GM18519 (cell line): Measurements from ENCODE around the gene PGAM2.

Source experiments
- ATAC-seq: cut with Tn5 transposase; IDR thresholded peaks from one replicate; pipeline ENCODE4 v1.9.1; 2021; ENCODE audit warnings: mild to moderate bottlenecking, moderate library complexity; ENCODE audit not compliant: unreplicated experiment, low FRiP score

The PGAM2 gene

GRCh38 chr7:44067064-44067951 is 1.9 kb upstream of the PGAM2 start:
- no peak for ATAC-seq

GRCh38 chr7:44066494-44067063 is 1.2 kb upstream of the PGAM2 start:
- ATAC-seq: no peak

GRCh38 chr7:44066111-44066460 is 719 bp upstream of the PGAM2 start:
- no peak for ATAC-seq

GRCh38 chr7:44064791-44065430 is 456 bp downstream of the PGAM2 start:
- no peak for ATAC-seq

GRCh38 chr7:44063894-44064651 is 1.3 kb downstream of the PGAM2 start:
- ATAC-seq: no peak

GRCh38 chr7:44063547-44063893 is 1.8 kb downstream of the PGAM2 start:
- ATAC-seq: no peak

- ATAC-seq: no peak
These were observed 2.5 kb downstream of the PGAM2 start for GRCh38 chr7:44062903-44063295.

- no peak for ATAC-seq
These were observed 3.0 kb downstream of the PGAM2 start for GRCh38 chr7:44062180-44062902.

GRCh38 chr7:44061645-44062179 is 3.7 kb downstream of the PGAM2 start:
- ATAC-seq: no peak

- ATAC-seq: no peak
These were observed 4.3 kb downstream of the PGAM2 start for GRCh38 chr7:44060948-44061644.

- no peak for ATAC-seq
These were observed 5.0 kb downstream of the PGAM2 start for GRCh38 chr7:44060091-44060947.

GRCh38 chr7:44059219-44060090 is 5.9 kb downstream of the PGAM2 start:
- ATAC-seq: peak; percentile 62

- no peak for ATAC-seq
These were observed 6.6 kb downstream of the PGAM2 start for GRCh38 chr7:44058759-44059218.

- no peak for ATAC-seq
These were observed 7.3 kb downstream of the PGAM2 start for GRCh38 chr7:44057849-44058758.

GRCh38 chr7:44057181-44057848 is 8.1 kb downstream of the PGAM2 start:
- no peak for ATAC-seq

GRCh38 chr7:44056681-44057080 is 8.7 kb downstream of the PGAM2 start:
- ATAC-seq: no peak
